GM12864 (cell line): ENCODE results near the gene DCUN1D5.

Source experiments
- DNase-seq: peaks from one replicate; pipeline ENCODE4 v3.0.0-alpha.2; 2011; ENCODE audit warnings: low read depth
- H3K4me3 ChIP-seq: 2 replicates; pipeline ENCODE4 v1.5.1; 2011; ENCODE audit warnings: mild to moderate bottlenecking, low read depth, low read length, control low read depth
- CTCF ChIP-seq: IDR thresholded peaks from 2 replicates; pipeline ENCODE4 v1.5.1; 2011; ENCODE audit warnings: low read depth, mild to moderate bottlenecking, moderate library complexity, low read length, control low read depth, inconsistent platforms; ENCODE audit errors: missing control alignments

DCUN1D5 gene

GRCh38 chr11:103078710-103079109 is 13.2 kb downstream of the DCUN1D5 start:
- no peak for TF ChIP-seq CTCF
- no peak for DNase-seq
- H3K4me3 ChIP-seq: no peak overlapping the region

GRCh38 chr11:103077554-103077953 is 14.4 kb downstream of the DCUN1D5 start:
- DNase-seq: no peak
- no peak overlapping the region for H3K4me3 ChIP-seq
- TF ChIP-seq CTCF: no peak

- no peak for DNase-seq
- no peak overlapping the region for H3K4me3 ChIP-seq
- TF ChIP-seq CTCF: no peak
Measured at GRCh38 chr11:103076361-103076760, 15.6 kb downstream of the DCUN1D5 start.

- H3K4me3 ChIP-seq: no peak overlapping the region
- no peak for DNase-seq
- no peak for TF ChIP-seq CTCF
Measured at GRCh38 chr11:103071008-103071407, 21.0 kb downstream of the DCUN1D5 start.

GRCh38 chr11:103070142-103070541 is 21.8 kb downstream of the DCUN1D5 start:
- no peak for DNase-seq
- H3K4me3 ChIP-seq: no peak overlapping the region
- TF ChIP-seq CTCF: no peak

- H3K4me3 ChIP-seq: no peak overlapping the region
- TF ChIP-seq CTCF: no peak
- DNase-seq: no peak
Measured at GRCh38 chr11:103069367-103069766, 22.6 kb downstream of the DCUN1D5 start.

GRCh38 chr11:103067118-103067517 is 24.8 kb downstream of the DCUN1D5 start:
- DNase-seq: no peak
- H3K4me3 ChIP-seq: no peak overlapping the region
- TF ChIP-seq CTCF: no peak
